HG03565 (cell line): Measurements from ENCODE around the gene ATE1.
"Not testable (repeated sequence)": the region's sequence is repeated elsewhere in the genome, so short reads cannot be mapped to it uniquely, and the experiment has no call there.

Experiments used
- ATAC-seq: cut with Tn5 transposase; IDR thresholded peaks from one replicate; pipeline ENCODE4 v1.9.1; 2021; ENCODE audit warnings: mild to moderate bottlenecking, moderate library complexity; ENCODE audit not compliant: unreplicated experiment

Gene ATE1

GRCh38 chr10:121702351-121703320 is 225.2 kb downstream of the ATE1 start:
- no peak for ATAC-seq

GRCh38 chr10:121700416-121700815 is 227.4 kb downstream of the ATE1 start:
- no peak for ATAC-seq

GRCh38 chr10:121699703-121700102 is 228.1 kb downstream of the ATE1 start:
- not testable (repeated sequence) for ATAC-seq

- ATAC-seq = no peak
These were observed 228.9 kb downstream of the ATE1 start for GRCh38 chr10:121698902-121699301.

GRCh38 chr10:121698336-121698735 is 229.5 kb downstream of the ATE1 start:
- ATAC-seq = no peak

- ATAC-seq = no peak
These were observed 231.0 kb downstream of the ATE1 start for GRCh38 chr10:121696854-121697253.

- no peak for ATAC-seq
These were observed 231.9 kb downstream of the ATE1 start for GRCh38 chr10:121695731-121696464.

- no peak for ATAC-seq
These were observed 232.7 kb downstream of the ATE1 start for GRCh38 chr10:121694966-121695643.

- no peak for ATAC-seq
These were observed 233.4 kb downstream of the ATE1 start for GRCh38 chr10:121694327-121694965.

GRCh38 chr10:121692626-121693025 is 235.2 kb downstream of the ATE1 start:
- ATAC-seq = no peak

GRCh38 chr10:121690970-121691369 is 236.9 kb downstream of the ATE1 start:
- no peak for ATAC-seq
